ENCODE results near the gene HLA-DQA1. TPM values are rescaled to one million over a fixed set of nuclear protein-coding genes. Genes with fewer than 3 reads are reported as not detected.

HLA-DQA1 gene
- total RNA-seq, 2 experiments from 2014 or later = 5.9 to 6.9 TPM

DNA sequence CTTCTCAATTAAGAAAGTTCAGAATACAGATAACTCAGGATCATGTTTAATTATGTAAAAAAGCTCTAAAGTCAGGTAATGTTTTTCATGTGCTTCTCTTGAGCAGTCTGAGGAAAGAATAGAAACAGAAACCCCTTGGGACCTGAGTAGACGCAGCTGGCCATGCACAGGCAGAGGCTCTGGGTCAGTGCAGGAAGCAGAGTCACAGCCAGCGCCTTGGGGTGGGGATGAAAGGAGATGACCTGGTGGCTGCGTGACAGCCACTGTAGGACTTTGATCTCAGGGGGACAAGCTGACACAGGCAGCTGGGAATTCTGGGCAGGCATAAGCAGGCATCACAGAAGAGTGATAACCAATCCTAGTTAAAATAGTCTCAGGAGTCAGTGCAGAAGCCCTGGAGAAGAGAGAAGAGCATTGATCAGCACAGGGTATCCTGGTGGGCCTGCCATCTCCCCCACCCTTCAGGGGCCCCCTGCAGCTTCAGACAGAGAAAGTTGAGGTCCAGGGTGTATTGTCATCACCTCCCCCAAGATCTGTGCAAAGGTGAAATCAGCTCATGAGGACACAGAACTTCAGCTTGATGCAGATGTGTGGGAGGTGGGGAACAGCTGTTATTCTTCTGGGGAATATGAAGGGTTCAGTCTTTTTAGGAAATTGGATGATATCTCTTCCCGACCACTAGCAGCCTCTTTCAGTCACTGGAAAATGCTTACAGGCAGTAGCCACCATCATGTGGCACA, 22.8 kb downstream of the HLA-DQA1 start:
- Histone ChIP-seq H3K36me3 (ENCODE audit: insufficient read depth, low read length) (no peaks in the 10 kb centered on the region), H3K9me3 (ENCODE audit: control insufficient read depth in 1 of 2, insufficient read depth in 1 of 2, low read length in 2 of 2) (no peaks in the 10 kb centered on the region), H3K27ac (ENCODE audit: low read depth in 1 of 2, low read length in 2 of 2) (no peak overlapping the region), H3K27me3 (ENCODE audit: control insufficient read depth in 1 of 2, insufficient read depth in 2 of 2, low read length in 2 of 2) (no peaks in the 10 kb centered on the region), H3K4me3 (ENCODE audit: low read length) (no peak overlapping the region), H3K4me1 (ENCODE audit: insufficient read depth, low read length) (peaks cover under 1% of the 10 kb centered on the region)
- no peak for DNase-seq
- Mint-ChIP-seq H3K4me1 (ENCODE audit: low read depth) (peaks cover 11% of the 10 kb centered on the region), H3K9me3 (no peaks in the 10 kb centered on the region), H3K27ac (no peak overlapping the region), H3K27me3 (no peaks in the 10 kb centered on the region), H3K4me3 (no peak overlapping the region), H3K36me3 (ENCODE audit: low read depth) (no peaks in the 10 kb centered on the region)
- no peak for ATAC-seq (ENCODE audit: poor library complexity)
- TF ChIP-seq, protein P1, sequence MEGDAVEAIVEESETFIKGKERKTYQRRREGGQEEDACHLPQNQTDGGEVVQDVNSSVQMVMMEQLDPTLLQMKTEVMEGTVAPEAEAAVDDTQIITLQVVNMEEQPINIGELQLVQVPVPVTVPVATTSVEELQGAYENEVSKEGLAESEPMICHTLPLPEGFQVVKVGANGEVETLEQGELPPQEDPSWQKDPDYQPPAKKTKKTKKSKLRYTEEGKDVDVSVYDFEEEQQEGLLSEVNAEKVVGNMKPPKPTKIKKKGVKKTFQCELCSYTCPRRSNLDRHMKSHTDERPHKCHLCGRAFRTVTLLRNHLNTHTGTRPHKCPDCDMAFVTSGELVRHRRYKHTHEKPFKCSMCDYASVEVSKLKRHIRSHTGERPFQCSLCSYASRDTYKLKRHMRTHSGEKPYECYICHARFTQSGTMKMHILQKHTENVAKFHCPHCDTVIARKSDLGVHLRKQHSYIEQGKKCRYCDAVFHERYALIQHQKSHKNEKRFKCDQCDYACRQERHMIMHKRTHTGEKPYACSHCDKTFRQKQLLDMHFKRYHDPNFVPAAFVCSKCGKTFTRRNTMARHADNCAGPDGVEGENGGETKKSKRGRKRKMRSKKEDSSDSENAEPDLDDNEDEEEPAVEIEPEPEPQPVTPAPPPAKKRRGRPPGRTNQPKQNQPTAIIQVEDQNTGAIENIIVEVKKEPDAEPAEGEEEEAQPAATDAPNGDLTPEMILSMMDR (IDR thresholded peaks at IDR 0.05) = no peak
- intact Hi-C loops (cut with DNase I, micrococcal nuclease) = loop anchor here in 1 of 2 experiments (5.0 kb wide), 1 partner anchor 1243 kb away; no protein-coding TSS in a partner anchor
- ChIA-PET POLR2A (no interaction called here), CTCF (no interaction called here)

DNA sequence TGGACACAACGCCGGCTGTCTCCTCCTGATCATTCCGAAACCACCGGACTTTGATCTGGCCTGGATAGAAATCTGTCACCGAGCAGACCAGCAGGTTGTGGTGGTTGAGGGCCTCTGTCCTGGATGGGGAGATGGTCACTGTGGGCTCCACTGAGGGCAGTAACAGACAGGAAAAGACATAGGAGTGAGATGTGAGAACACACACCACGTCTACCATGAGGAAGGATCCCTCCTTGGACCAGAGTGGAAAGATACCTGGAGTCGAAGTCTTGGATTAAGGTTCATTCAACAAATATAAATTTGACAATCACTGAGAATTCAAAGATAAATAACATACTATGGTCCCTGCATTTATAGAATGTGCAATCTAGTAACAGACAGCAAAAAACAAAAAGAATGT, 24.9 kb downstream of the HLA-DQA1 start:
- Histone ChIP-seq H3K4me1 (ENCODE audit: insufficient read depth, low read length) (peaks cover 4% of the 10 kb centered on the region), H3K27ac (ENCODE audit: low read depth in 1 of 2, low read length in 2 of 2) (no peak overlapping the region), H3K27me3 (ENCODE audit: control insufficient read depth in 1 of 2, insufficient read depth in 2 of 2, low read length in 2 of 2) (no peaks in the 10 kb centered on the region), H3K4me3 (ENCODE audit: low read length) (no peak overlapping the region), H3K9me3 (ENCODE audit: control insufficient read depth in 1 of 2, insufficient read depth in 1 of 2, low read length in 2 of 2) (no peaks in the 10 kb centered on the region), H3K36me3 (ENCODE audit: insufficient read depth, low read length) (no peaks in the 10 kb centered on the region)
- H3K4me3 Mint-ChIP-seq = no peak overlapping the region
- POLR2A ChIA-PET = no interaction called here
- TF ChIP-seq, protein P1 (IDR thresholded peaks at IDR 0.05) = no peak
- H3K9me3 Mint-ChIP-seq = no peaks in the 10 kb centered on the region
- H3K27ac Mint-ChIP-seq = no peak overlapping the region
- H3K4me1 Mint-ChIP-seq (ENCODE audit: low read depth) = peaks cover 31% of the 10 kb centered on the region
- peaks cover 8% of the 10 kb centered on the region for H3K27me3 Mint-ChIP-seq
- H3K36me3 Mint-ChIP-seq (ENCODE audit: low read depth) = no peaks in the 10 kb centered on the region
- ATAC-seq (ENCODE audit: poor library complexity) = no peak
- CTCF ChIA-PET = interaction anchor here (0.9 kb wide), 1 partner anchor 36 kb away, joined by 3 read pairs; no protein-coding TSS in a partner anchor
- DNase-seq = no peak
- intact Hi-C loops (cut with DNase I, micrococcal nuclease) = loop anchor here in 1 of 2 experiments (5.0 kb wide), 1 partner anchor 1245 kb away; no protein-coding TSS in a partner anchor

DNA sequence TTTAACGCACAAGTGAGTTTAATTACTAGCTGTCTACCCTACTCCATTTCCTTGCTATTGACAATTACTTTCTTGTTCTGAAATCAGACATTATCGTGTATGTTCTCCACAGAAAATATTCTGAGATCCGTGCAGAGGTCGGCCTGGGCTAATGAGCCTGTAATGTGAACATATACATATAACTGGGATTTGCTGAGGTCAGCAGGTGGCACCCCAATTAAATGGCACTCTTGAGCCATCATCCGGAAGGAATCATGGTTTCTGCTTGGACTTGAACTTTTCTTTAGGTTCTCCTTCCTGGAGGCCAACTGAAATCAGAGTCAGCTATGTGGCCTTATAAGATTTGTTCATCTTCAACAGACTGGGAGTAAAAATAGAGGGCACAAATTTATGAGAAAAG, 25.6 kb downstream of the HLA-DQA1 start:
- H3K4me3 Mint-ChIP-seq = no peak overlapping the region
- Histone ChIP-seq H3K36me3 (ENCODE audit: insufficient read depth, low read length) (no peaks in the 10 kb centered on the region), H3K27me3 (ENCODE audit: control insufficient read depth in 1 of 2, insufficient read depth in 2 of 2, low read length in 2 of 2) (no peaks in the 10 kb centered on the region), H3K27ac (ENCODE audit: low read depth in 1 of 2, low read length in 2 of 2) (no peak overlapping the region), H3K9me3 (ENCODE audit: control insufficient read depth in 1 of 2, insufficient read depth in 1 of 2, low read length in 2 of 2) (no peaks in the 10 kb centered on the region), H3K4me1 (ENCODE audit: insufficient read depth, low read length) (peaks cover 4% of the 10 kb centered on the region), H3K4me3 (ENCODE audit: low read length) (no peak overlapping the region)
- no peaks in the 10 kb centered on the region for H3K36me3 Mint-ChIP-seq (ENCODE audit: low read depth)
- POLR2A ChIA-PET = interaction anchor here (0.6 kb wide), 1 partner anchor 8 kb away, joined by 3 read pairs; no protein-coding TSS in a partner anchor
- peaks cover 8% of the 10 kb centered on the region for H3K27me3 Mint-ChIP-seq
- DNase-seq (no peak), ATAC-seq (ENCODE audit: poor library complexity) (no peak)
- no peak overlapping the region for H3K27ac Mint-ChIP-seq
- TF ChIP-seq, protein P1 (IDR thresholded peaks at IDR 0.05) = no peak
- intact Hi-C loops (cut with DNase I, micrococcal nuclease) = loop anchor here in 1 of 2 experiments (5.0 kb wide), 1 partner anchor 1246 kb away; no protein-coding TSS in a partner anchor
- H3K9me3 Mint-ChIP-seq = no peaks in the 10 kb centered on the region
- H3K4me1 Mint-ChIP-seq (ENCODE audit: low read depth) = peaks cover 37% of the 10 kb centered on the region
- CTCF ChIA-PET = no interaction called here

Data from CD4-positive, alpha-beta T cell (primary cell).